GM21576 (cell line): ENCODE data around the gene RXRG.
"Not testable (repeated sequence)": the region's sequence is repeated elsewhere in the genome, so short reads cannot be mapped to it uniquely, and the experiment has no call there.

ENCODE experiments used
- ATAC-seq: cut with Tn5 transposase; IDR thresholded peaks from one replicate; pipeline ENCODE4 v1.9.1; 2021; ENCODE audit warnings: mild to moderate bottlenecking, moderate library complexity; ENCODE audit not compliant: unreplicated experiment

Gene RXRG

DNA sequence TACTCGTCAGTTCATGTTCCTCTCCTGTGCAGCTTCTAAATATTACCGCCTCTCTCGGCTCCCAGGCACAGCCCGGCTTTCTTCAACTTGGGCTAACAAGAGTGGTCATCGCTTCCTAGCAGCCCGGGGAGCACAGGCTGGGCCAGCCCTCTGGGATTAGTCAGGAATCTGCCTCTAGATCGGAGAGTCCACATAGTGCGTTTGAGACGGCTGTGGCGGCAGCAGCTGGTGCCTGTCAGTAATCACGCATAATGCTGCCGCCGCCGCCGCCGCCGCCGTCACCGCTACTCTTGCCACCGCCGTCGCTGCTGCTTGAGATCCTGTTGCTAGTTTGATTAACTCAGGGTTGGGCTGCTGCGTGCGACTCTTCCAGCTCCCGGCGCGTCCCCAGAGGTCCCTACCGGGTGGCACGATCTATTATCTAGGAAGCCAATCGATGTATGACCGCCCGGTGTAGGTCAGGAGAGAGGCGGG lies at the start of gene RXRG:
Gene RXRG (minus strand): TSS at position 230 of the 474 bp plus-strand sequence. CDS start 233 bp downstream, outside the sequence.
- ATAC-seq: no peak

GRCh38 chr1:165492845-165493373 lies 48.0 kb upstream of the RXRG start:
- ATAC-seq: no peak

GRCh38 chr1:165490175-165490574 lies 45.2 kb upstream of the RXRG start:
- no peak for ATAC-seq

DNA sequence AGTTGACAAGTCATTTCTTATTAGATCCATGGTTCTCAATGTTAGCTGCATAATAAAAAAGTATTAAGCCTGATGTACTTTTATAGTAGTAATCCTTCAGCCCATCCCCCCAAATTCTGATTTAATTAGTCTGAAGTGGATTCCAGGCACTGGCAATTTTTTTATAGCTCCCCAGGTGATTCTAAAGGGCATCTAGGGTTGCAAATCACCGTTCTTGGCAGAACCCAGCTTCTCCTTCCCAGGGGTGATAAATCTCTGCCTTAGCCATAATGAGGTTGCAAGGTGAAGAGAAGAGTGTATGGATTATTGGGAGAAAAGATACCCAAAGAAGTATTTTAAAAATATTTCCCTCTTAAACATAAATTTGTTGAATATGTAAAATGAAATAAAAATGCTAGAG lies 43.0 kb upstream of the RXRG start:
- no peak for ATAC-seq

- no peak for ATAC-seq
Observed at GRCh38 chr1:165486663-165487062, 41.7 kb upstream of the RXRG start.

- no peak for ATAC-seq
Observed at GRCh38 chr1:165485716-165486115, 40.8 kb upstream of the RXRG start.

- no peak for ATAC-seq
Observed at GRCh38 chr1:165484532-165484931, 39.6 kb upstream of the RXRG start.

DNA sequence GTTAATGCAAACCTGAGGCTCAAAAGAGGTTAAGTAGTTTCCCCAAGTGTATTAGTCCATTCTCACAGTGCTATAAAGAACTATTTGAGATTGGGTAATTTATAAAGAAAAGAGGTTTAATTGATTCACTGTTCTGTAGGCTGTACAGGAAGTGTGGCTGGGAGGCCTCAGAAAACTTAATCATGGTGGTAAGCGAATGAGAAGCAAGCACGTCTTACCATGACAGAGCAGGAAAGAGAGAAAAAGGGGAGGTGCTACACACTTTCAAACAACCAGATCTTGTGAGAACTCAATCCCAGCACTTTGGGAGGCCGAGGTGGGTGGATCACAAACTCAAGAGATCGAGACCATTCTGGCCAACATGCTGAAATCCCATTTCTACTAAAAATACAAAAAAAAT lies 38.5 kb upstream of the RXRG start:
- ATAC-seq: no peak

GRCh38 chr1:165481820-165482532 lies 37.0 kb upstream of the RXRG start:
- no peak for ATAC-seq

- ATAC-seq: no peak
Observed at GRCh38 chr1:165476776-165477175, 31.9 kb upstream of the RXRG start.

DNA sequence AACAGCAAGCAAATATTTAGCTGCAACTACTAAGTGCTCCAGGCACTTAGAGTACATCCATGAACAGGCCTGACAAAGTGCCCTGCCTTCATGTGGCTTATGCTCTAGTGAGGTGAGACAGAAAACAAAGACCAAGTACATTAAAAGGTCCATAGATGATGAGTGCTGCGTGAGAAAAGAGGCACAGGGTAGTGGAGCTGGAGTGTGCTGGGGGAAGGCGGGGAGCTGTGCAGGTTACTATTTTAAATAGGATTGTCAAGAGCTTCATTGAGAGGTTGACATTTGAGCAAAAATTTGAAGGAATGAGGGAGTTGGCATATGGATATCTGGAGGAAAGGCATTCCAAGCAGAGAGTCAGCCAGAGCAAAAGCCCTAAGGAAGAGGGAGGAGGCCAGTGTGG lies 29.3 kb upstream of the RXRG start:
- no peak for ATAC-seq

GRCh38 chr1:165473081-165473480 lies 28.2 kb upstream of the RXRG start:
- no peak for ATAC-seq

DNA sequence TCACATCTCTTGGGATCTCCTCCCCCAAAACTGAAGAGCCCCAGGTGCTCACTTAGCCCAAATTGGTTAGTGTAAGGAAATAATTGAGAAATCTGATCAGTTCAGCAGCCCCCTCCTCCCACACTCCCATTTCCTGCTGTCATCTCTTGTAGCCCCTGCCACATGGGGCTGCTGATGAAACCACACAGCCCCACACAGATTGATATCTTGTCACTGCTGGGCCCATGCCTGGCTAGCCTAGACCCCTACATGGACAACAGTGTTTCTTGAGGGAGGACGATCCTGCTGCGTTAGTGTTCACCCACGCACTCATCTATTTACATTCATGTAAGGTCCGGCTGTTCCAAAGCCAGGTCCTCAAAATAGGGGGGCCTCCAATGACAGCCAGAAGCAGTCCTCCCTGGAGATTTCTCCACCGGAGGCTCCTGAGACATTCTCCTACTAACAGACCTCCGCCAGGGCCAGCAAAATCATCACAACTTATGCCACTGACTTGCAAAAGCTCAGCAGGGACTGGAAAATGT lies 23.9 kb upstream of the RXRG start:
- no peak for ATAC-seq

- no peak for ATAC-seq
Observed at GRCh38 chr1:165468253-165468652, 23.3 kb upstream of the RXRG start.

DNA sequence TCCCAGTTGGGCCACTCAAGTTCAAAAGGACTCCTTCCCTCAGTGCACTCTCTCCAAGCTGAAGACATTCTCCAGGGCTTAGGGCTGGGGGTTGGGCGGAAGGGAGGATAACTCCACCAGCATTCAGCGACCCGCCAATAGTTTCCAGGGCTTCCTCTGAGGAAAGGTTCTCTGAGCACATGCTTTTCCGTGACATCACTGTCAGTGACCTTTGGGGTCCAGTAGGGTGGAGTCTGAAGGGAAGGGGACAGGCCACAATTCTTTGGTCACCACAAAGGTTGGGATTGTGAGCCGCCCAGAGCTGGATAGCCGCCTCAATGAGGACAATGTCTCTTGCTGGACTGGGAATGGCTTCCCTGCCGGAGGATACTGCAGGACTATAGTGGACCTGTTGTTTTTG lies 22.8 kb upstream of the RXRG start:
- no peak for ATAC-seq

DNA sequence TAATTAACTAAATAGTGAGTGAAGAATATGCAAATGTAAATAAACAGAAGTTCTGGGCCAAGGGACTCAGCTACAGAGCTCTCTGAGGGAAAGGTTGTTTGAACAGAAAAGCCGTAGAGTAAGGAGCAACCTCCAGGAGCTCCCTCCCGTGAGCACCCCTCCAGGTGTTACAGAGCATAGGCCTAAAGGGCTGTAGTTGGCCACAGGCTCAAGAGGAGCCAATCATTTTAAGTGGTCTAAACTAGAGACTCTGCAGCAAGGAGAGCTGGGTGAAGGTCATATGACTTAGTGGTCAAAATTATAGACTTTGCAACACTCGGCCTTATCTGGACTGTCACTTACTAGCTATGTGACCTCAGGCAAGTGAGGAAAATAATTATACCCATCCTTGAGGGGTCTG lies 19.1 kb upstream of the RXRG start:
- ATAC-seq: no peak

DNA sequence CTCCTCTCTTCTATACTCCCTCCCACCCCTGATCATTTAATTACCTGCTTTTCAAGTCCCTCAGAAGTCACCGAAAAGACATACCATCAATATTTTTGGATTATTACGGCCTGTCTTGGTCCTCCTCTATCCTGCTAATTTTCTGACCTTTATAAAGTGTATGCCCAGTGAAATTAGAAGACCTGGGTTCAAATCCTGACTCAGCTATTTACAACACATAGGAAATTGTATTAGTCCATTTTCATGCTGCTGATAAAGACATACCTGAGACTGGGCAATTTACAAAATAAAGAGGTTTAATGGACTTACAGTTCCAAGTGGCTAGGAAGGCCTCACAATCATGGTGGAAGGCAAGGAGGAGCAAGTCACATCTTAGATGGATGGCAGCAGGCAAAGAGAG lies 14.8 kb upstream of the RXRG start:
- ATAC-seq: not testable (repeated sequence)

DNA sequence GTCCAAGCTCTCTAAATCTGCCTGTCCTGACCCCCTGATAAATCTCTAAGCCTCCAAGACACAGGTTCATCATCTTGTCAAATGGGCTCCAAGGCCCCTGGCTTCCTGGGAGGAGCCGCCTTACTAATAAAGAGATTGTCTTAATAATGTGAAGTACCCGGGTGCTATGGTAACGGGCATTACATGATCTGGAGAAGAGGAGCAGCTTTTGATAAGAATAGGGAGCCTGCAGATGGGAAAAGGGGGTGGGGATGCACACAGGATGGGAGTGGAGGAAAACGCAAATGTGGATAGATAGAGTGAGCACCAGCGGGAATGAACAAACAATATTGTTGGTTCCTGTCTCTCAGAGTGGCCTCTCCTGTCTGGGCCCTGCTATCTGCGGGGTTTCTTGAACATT lies 11.9 kb upstream of the RXRG start:
- no peak for ATAC-seq

DNA sequence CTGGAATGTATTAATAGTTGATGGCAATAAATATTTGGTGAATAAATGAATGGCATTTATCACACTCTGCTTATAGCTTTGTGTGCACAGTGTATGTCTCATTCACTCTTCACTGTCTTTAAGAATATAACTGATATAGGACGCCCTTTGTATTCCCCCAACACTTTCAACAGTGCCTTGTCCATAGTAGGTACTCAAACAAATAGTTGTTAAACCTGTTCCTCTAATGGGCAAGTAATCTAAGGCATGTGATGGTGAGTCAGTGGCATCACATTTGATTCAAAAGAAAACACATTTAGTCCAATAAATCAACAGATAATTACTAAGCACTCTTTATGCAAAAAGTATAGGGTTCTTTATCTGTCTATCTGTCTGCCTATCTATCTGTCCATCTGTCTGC lies 11.2 kb upstream of the RXRG start:
- ATAC-seq: no peak

GRCh38 chr1:165455111-165455510 lies 10.2 kb upstream of the RXRG start:
- ATAC-seq: no peak

GRCh38 chr1:165454091-165454610 lies 9.2 kb upstream of the RXRG start:
- ATAC-seq: no peak
